Measurements from ENCODE around the gene PCK1.

PCK1 gene

GRCh38 chr20:57589728-57590484 is 29.0 kb downstream of the PCK1 start:
- DNase-seq: no peak

GRCh38 chr20:57590485-57591288 is 29.8 kb downstream of the PCK1 start:
- no peak for DNase-seq

GRCh38 chr20:57591289-57592229 is 30.6 kb downstream of the PCK1 start:
- DNase-seq: no peak

- DNase-seq: no peak
Measured at GRCh38 chr20:57592263-57593092, 31.6 kb downstream of the PCK1 start.

GRCh38 chr20:57593134-57593886 is 32.4 kb downstream of the PCK1 start:
- DNase-seq: no peak

- peak; percentile 5 to 18 for DNase-seq
Measured at GRCh38 chr20:57594092-57594951, 33.4 kb downstream of the PCK1 start.

GRCh38 chr20:57595041-57596030 is 34.4 kb downstream of the PCK1 start:
- DNase-seq: no peak

GRCh38 chr20:57596358-57596757 is 35.4 kb downstream of the PCK1 start:
- DNase-seq: no peak

- peak; percentile 27 to 45 for DNase-seq
Measured at GRCh38 chr20:57596998-57597939, 36.4 kb downstream of the PCK1 start.

- DNase-seq: no peak
Measured at GRCh38 chr20:57598060-57598459, 37.1 kb downstream of the PCK1 start.

GRCh38 chr20:57598491-57598890 is 37.6 kb downstream of the PCK1 start:
- no peak for DNase-seq

- DNase-seq: no peak
Measured at GRCh38 chr20:57600320-57601210, 39.7 kb downstream of the PCK1 start.

GRCh38 chr20:57601211-57601570 is 40.3 kb downstream of the PCK1 start:
- DNase-seq: no peak

- no peak for DNase-seq
Measured at GRCh38 chr20:57601737-57602136, 40.8 kb downstream of the PCK1 start.

GRCh38 chr20:57603120-57603519 is 42.2 kb downstream of the PCK1 start:
- no peak for DNase-seq

- DNase-seq: no peak
Measured at GRCh38 chr20:57605045-57605444, 44.1 kb downstream of the PCK1 start.

- DNase-seq: no peak
Measured at GRCh38 chr20:57605878-57606277, 45.0 kb downstream of the PCK1 start.

All from NCI-H2081 (cell line).